Lung (tissue), 12 donors: Measurements from ENCODE around the gene THOC6. TPM values are rescaled to one million over a fixed set of nuclear protein-coding genes. Genes with fewer than 3 reads are reported as not detected.

ENCODE experiments used
- ATAC-seq: fragments of 200-7000 bp; cut with Tn5 transposase; one replicate; pipeline ENCODE4 v1.9.1; 2020; ENCODE audit warnings: moderate number of reproducible peaks; ENCODE audit not compliant: insufficient read depth, low FRiP score
- DNase-seq, 3 donors: peaks; one replicate each; pipeline ENCODE4 v3.0.0-alpha.2; 2013 to 2017
- H3K27ac ChIP-seq, 2 donors: one replicate each; pipeline ENCODE4 v1.5.1; 2013; ENCODE audit warnings: mild to moderate bottlenecking in 2 of 2, moderate library complexity in 2 of 2, control low read depth in 1 of 2, inconsistent platforms in 1 of 2, low read depth in 1 of 2, low read length in 1 of 2
- H3K27me3 ChIP-seq, 3 donors: one replicate each; pipeline ENCODE4 v1.5.1; 2013; ENCODE audit warnings: low read length in 2 of 3; ENCODE audit not compliant: control insufficient read depth in 3 of 3, insufficient read depth in 3 of 3
- H3K36me3 ChIP-seq, 4 donors: one replicate each; pipeline ENCODE4 v1.5.1; 2013; ENCODE audit warnings: low read length in 4 of 4, mild to moderate bottlenecking in 1 of 4, moderate library complexity in 1 of 4; ENCODE audit not compliant: control insufficient read depth in 4 of 4, insufficient read depth in 4 of 4
- H3K4me1 ChIP-seq, 5 donors: one replicate each; pipeline ENCODE4 v1.5.1; 2013; ENCODE audit warnings: low read length in 5 of 5, mild to moderate bottlenecking in 2 of 5, moderate library complexity in 1 of 5; ENCODE audit not compliant: control insufficient read depth in 5 of 5, insufficient read depth in 5 of 5
- H3K4me3 ChIP-seq: one replicate; pipeline ENCODE4 v1.5.1; 2013; ENCODE audit warnings: mild to moderate bottlenecking, control low read depth, moderate library complexity
- H3K9ac ChIP-seq, 2 donors: one replicate each; pipeline ENCODE4 v1.5.1; 2013; ENCODE audit warnings: low read length in 2 of 2, control low read depth in 1 of 2; ENCODE audit not compliant: insufficient read depth in 1 of 2
- H3K9me3 ChIP-seq, 4 donors: one replicate each; pipeline ENCODE4 v1.5.1; 2013; ENCODE audit warnings: low read length in 3 of 4, mild to moderate bottlenecking in 1 of 4, moderate library complexity in 1 of 4; ENCODE audit not compliant: control insufficient read depth in 4 of 4, insufficient read depth in 3 of 4
- CTCF ChIP-seq: IDR thresholded peaks from 2 replicates; pipeline ENCODE4 v1.5.1; 2012; ENCODE audit warnings: mild to moderate bottlenecking; ENCODE audit errors: control extremely low read depth, extremely low read depth
- WGBS, 2 donors: extraction: QIAGEN DNeasy Blood & Tissue Kit; methylation state at CpG; one replicate each; pipeline ENCODE4 v1.1.7; 2013; 5-methylcytosine and 5-hydroxymethylcytosine counted together
- polyA plus RNA-seq, 2 donors: library from polyadenylated mRNA; stranded (reverse); fragments of 200-250 nt; gene quantifications; one replicate each; pipeline ENCODE4 v1.2.1, GENCODE V29; 2013
- total RNA-seq, 2 donors: library from RNA; depleted of rRNA in 1 of 2; stranded (reverse); fragments of >200 nt in 1 of 2; gene quantifications; one replicate each; pipeline ENCODE4 v1.2.1, GENCODE V29; 2014 to 2021
- donor health status: control.
- donor health status: control.
- donor health status: Bipolar disorder and iron deficiency.
- donor health status: healthy.
- donor health status: DM: yes; HTN: yes; CAD: no.

The THOC6 gene
- total and polyA plus RNA-seq, 4 donors, result 12.7 to 58.3 (median 40.0) TPM

GRCh38 chr16:2996298-2996697 is 27.5 kb upstream of the THOC6 start:
- ATAC-seq, result no peak
- Histone ChIP-seq H3K9ac (no peak overlapping the region), H3K36me3 (no peaks in the 10 kb centered on the region), H3K27me3 (no peaks in the 10 kb centered on the region), H3K9me3 (no peaks in the 10 kb centered on the region), H3K4me1 (no peaks in the 10 kb centered on the region), H3K4me3 (no peak overlapping the region), H3K27ac (no peak overlapping the region)
- TF ChIP-seq CTCF, result no peak
- WGBS, 2 donors, result 81 to 89% methylated on average over 13 of the region's 13 CpGs
- no peak for DNase-seq

- DNase-seq, result no peak
- Histone ChIP-seq H3K36me3 (no peaks in the 10 kb centered on the region), H3K4me3 (no peak overlapping the region), H3K27ac (no peak overlapping the region), H3K9ac (no peak overlapping the region), H3K27me3 (peaks cover 0 to 4% (median 0%) of the 10 kb centered on the region in 3 donors), H3K4me1 (no peaks in the 10 kb centered on the region), H3K9me3 (no peaks in the 10 kb centered on the region)
- no peak for ATAC-seq
- TF ChIP-seq CTCF, result no peak
- WGBS, 2 donors, result 79 to 81% methylated on average over 6 of the region's 6 CpGs
Measured at GRCh38 chr16:2999929-3000328, 23.9 kb upstream of the THOC6 start.

- TF ChIP-seq CTCF, result no peak
- Histone ChIP-seq H3K9me3 (no peaks in the 10 kb centered on the region), H3K4me1 (no peaks in the 10 kb centered on the region), H3K36me3 (no peaks in the 10 kb centered on the region), H3K9ac (no peak overlapping the region), H3K27me3 (peaks cover 0 to 5% (median 0%) of the 10 kb centered on the region in 3 donors), H3K27ac (no peak overlapping the region), H3K4me3 (no peak overlapping the region)
- 89% methylated on average over 4 of the region's 4 CpGs for WGBS, 2 donors
- ATAC-seq (no peak), DNase-seq (no peak)
Measured at GRCh38 chr16:3000540-3000939, 23.3 kb upstream of the THOC6 start.

GRCh38 chr16:3001316-3001715 is 22.5 kb upstream of the THOC6 start:
- no peak for ATAC-seq
- Histone ChIP-seq H3K9ac (no peak overlapping the region), H3K4me3 (no peak overlapping the region), H3K27me3 (peaks cover 0 to 8% (median 4%) of the 10 kb centered on the region in 3 donors), H3K36me3 (no peaks in the 10 kb centered on the region), H3K27ac (no peak overlapping the region), H3K4me1 (peaks cover 0 to 3% (median 0%) of the 10 kb centered on the region in 5 donors), H3K9me3 (no peaks in the 10 kb centered on the region)
- DNase-seq, result no peak
- TF ChIP-seq CTCF, result no peak
- WGBS, 2 donors, result 82 to 88% methylated on average over 12 of the region's 12 CpGs
